LoVo (cell line): Measurements from ENCODE around the gene ZFYVE26.
"Not testable (repeated sequence)": the region's sequence is repeated elsewhere in the genome, so short reads cannot be mapped to it uniquely, and the experiment has no call there.

Source experiments
- DNase-seq: peaks from one replicate; pipeline ENCODE4 v3.0.0-alpha.2; 2016; ENCODE audit warnings: low spot score

Gene ZFYVE26

GRCh38 chr14:67749341-67750084, 66.9 kb downstream of the ZFYVE26 start:
- no peak for DNase-seq

GRCh38 chr14:67748312-67748711, 68.1 kb downstream of the ZFYVE26 start:
- no peak for DNase-seq

GRCh38 chr14:67746927-67747326, 69.5 kb downstream of the ZFYVE26 start:
- no peak for DNase-seq

GRCh38 chr14:67744046-67744445, 72.3 kb downstream of the ZFYVE26 start:
- DNase-seq: no peak

GRCh38 chr14:67738740-67739504, 77.5 kb downstream of the ZFYVE26 start:
- peak; percentile 76 for DNase-seq

- DNase-seq: no peak
Measured at GRCh38 chr14:67736771-67737170, 79.6 kb downstream of the ZFYVE26 start.

- DNase-seq: no peak
Measured at GRCh38 chr14:67735336-67736147, 80.8 kb downstream of the ZFYVE26 start.

- DNase-seq: no peak
Measured at GRCh38 chr14:67734675-67735074, 81.7 kb downstream of the ZFYVE26 start.

GRCh38 chr14:67733616-67734015, 82.8 kb downstream of the ZFYVE26 start:
- DNase-seq: no peak

GRCh38 chr14:67729072-67729885, 87.1 kb downstream of the ZFYVE26 start:
- DNase-seq: no peak

- DNase-seq: no peak
Measured at GRCh38 chr14:67728258-67728657, 88.1 kb downstream of the ZFYVE26 start.

- no peak for DNase-seq
Measured at GRCh38 chr14:67727361-67727760, 89.0 kb downstream of the ZFYVE26 start.

GRCh38 chr14:67725171-67725570, 91.2 kb downstream of the ZFYVE26 start:
- no peak for DNase-seq

GRCh38 chr14:67722293-67722692, 94.1 kb downstream of the ZFYVE26 start:
- DNase-seq: no peak

- DNase-seq: no peak
Measured at GRCh38 chr14:67721875-67722274, 94.5 kb downstream of the ZFYVE26 start.

GRCh38 chr14:67719866-67720265, 96.5 kb downstream of the ZFYVE26 start:
- DNase-seq: no peak

- not testable (repeated sequence) for DNase-seq
Measured at GRCh38 chr14:67719385-67719784, 97.0 kb downstream of the ZFYVE26 start.

GRCh38 chr14:67718265-67718664, 98.1 kb downstream of the ZFYVE26 start:
- DNase-seq: no peak

- DNase-seq: no peak
Measured at GRCh38 chr14:67717048-67717447, 99.3 kb downstream of the ZFYVE26 start.

- no peak for DNase-seq
Measured at GRCh38 chr14:67710209-67710608, 106.2 kb downstream of the ZFYVE26 start.

- DNase-seq: not testable (repeated sequence)
Measured at GRCh38 chr14:67709796-67710195, 106.6 kb downstream of the ZFYVE26 start.

- DNase-seq: peak; percentile 14
Measured at GRCh38 chr14:67709346-67709745, 107.0 kb downstream of the ZFYVE26 start.
